ENCODE data around the gene DCTN2. TPM values are rescaled to one million over a fixed set of nuclear protein-coding genes. Genes with fewer than 3 reads are reported as not detected.
"Not testable (repeated sequence)": the region's sequence is repeated elsewhere in the genome, so short reads cannot be mapped to it uniquely, and the experiment has no call there.

DCTN2 gene
- total RNA-seq, 1 donor from 2014 or later = 170 TPM

DNA sequence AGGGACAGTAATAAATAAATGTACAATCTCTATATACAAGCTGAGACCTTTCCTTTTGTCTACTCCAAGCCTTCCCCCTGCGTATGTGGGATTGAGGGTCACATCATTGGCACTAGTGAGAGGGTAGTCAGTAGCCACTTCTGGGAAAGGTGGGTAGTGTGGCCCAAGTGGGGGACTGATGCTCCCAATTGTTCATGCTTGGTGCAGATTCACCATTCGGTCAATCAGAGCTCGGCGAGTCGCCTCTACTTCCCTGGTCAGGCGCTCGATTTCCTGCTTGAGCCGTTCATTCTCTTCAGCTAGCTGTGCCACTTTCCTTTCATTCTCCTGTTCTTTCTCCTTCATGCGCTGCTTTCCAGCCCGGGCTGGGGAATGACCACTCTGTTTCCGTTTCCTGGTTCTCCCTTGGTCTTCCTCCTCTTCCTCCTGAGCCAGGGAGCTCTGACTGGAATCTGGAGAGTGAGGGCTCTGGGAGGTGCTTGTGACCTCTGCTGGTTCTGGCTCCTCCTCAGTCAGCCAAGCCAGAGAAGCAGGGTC lies 30.3 kb downstream of the DCTN2 start:
- DNase-seq (ENCODE audit: low read depth) = no peak

DNA sequence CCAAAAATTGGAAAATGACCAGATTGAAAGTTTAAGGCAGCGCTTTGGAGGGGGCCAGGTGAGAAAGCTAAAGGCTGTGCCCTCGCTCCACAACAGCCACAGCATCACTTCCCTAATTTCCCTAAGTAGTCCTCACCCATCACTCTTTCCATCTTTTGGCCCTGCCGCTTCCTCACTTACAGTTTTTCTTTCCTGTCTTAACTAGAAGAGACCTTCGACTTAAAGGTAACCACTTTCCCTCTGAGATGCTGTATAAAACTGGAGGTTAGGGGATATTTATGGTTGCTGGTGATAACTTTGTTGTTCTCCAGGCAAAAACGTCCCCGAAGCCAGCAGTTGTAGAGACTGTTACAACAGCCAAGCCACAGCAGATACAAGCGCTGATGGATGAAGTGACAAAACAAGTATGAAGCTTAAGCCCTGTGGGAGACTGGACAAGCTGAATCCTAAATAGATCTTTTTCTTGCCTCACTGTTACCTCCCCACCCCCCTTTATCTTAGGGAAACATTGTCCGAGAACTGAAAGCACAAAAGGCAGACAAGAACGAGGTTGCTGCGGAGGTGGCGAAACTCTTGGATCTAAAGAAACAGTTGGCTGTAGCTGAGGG lies 31.0 kb downstream of the DCTN2 start:
- no peak for DNase-seq (ENCODE audit: low read depth)

DNA sequence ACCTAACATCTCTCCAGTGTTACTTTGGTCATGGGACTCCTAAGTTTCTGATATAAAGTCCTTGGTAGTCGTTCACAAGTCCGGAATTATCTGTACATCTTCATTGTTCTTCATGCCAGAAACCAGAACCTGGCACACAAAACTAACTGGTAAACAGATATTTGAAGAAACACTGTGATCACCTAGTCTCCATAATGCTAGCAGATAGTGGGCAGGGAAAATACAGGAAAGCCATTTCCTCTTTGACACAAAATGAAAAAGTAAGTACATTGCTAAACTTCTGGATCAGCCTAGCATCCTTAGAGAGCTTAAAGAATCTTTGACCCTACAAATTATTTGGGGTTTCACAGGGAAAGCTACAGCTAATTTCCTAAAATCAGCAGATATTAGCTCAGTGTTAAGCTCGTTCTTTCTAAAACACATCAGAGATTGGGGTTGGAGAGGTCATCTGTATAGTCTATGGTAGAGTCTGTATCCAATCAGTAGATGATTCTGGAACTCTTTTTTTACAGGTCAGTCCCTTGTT lies 31.5 kb downstream of the DCTN2 start:
- DNase-seq (ENCODE audit: low read depth) = no peak

DNA sequence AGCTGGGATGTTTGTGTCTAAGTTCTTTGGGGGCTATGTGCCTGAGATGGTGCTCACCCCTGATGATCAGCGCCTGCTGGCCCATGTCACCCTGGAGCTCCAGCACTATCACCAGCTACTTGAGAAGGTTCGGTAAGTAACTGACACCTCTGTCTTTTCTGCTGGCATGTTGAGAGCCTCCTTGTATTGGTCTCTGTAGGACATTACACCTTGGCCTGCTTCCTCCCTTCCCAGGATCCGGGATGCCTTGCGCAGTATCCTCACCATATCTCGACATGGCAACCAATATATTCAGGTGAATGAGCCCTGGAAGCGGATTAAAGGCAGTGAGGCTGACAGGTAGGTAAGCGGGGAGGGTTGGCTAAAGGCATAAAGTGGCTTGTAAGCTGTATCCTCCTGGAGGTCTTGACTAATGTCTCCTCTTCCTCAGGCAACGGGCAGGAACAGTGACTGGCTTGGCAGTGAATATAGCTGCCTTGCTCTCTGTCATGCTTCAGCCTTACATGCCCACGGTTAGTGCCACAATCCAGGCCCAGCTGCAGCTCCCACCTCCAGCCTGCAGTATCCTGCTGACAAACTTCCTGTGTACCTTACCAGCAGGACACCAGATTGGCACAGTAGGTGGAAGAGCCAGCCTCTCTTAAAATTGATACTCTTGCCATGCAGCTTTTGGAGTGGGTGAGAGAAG lies 32.1 kb downstream of the DCTN2 start:
- DNase-seq (ENCODE audit: low read depth) = no peak

DNA sequence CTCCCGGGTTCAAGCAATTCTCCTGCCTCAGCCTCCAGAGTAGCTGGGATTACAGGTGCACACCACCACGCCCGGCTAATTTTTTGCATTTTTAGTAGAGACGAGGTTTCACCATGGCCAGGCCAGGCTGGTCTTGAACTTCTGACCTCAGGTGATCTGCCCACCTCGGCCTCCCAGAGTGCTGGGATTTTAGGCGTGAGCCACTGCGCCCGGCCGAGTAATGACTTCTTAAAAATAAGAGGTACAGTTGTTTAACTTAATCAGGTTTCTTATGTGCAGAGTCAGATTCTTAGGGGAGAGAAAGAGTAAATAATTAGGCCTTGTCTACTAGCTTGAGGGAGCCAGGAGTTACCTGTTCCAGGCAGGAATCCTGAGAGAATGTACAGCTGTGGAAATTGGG lies 32.7 kb downstream of the DCTN2 start:
- DNase-seq (ENCODE audit: low read depth) = not testable (repeated sequence)

DNA sequence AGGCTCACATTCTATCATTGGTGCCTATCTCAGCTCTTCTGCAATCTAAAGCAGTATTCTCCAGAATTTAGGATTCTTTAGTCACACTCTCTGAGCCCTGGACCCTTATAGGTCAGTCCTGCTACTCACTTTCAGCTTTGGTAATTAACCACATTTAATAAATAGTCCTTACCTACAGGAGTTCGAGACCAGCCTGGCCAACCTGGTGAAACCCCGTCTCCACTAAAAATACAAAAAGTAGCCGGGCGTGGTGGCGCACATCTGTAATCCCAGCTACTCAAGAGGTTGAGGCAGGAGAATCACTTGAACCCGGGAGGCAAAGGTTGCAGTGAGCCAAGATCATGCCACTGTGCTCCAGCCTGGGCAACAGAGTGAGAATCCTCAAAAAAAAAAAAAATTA lies 33.3 kb downstream of the DCTN2 start:
- not testable (repeated sequence) for DNase-seq (ENCODE audit: low read depth)

DNA sequence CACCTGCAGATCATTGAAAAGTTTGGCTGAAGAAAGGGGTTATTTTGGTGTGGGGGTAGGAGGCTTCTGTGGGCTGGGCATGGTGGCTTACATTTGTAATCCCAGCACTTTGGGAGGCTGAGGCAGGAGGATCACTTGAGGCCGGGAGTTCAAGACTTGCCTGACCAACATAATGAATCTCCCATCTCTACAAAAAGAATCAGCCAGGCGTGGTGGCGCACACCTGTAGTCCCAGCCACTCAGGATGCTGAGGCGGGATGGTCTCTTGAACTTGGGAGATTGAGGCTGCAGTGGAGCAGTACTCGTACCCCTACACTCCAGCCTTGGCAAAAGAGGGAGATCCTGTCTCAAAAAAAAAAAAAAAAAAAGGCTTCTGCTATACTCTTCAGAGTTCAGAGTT lies 33.7 kb downstream of the DCTN2 start:
- no peak for DNase-seq (ENCODE audit: low read depth)

DNA sequence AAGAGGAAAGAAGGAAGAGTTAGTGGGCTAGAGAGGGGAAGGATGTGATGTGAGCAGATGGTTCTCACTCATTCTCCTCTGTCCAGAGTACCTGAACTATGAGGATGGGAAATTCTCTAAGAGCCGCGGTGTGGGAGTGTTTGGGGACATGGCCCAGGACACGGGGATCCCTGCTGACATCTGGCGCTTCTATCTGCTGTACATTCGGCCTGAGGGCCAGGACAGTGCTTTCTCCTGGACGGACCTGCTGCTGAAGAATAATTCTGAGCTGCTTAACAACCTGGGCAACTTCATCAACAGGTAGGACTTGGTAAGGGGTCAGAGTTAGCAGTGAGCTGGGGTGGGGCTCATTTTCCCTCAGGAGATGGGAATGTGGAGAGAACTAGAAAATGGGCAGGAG lies 34.3 kb downstream of the DCTN2 start:
- DNase-seq (ENCODE audit: low read depth) = no peak

DNA sequence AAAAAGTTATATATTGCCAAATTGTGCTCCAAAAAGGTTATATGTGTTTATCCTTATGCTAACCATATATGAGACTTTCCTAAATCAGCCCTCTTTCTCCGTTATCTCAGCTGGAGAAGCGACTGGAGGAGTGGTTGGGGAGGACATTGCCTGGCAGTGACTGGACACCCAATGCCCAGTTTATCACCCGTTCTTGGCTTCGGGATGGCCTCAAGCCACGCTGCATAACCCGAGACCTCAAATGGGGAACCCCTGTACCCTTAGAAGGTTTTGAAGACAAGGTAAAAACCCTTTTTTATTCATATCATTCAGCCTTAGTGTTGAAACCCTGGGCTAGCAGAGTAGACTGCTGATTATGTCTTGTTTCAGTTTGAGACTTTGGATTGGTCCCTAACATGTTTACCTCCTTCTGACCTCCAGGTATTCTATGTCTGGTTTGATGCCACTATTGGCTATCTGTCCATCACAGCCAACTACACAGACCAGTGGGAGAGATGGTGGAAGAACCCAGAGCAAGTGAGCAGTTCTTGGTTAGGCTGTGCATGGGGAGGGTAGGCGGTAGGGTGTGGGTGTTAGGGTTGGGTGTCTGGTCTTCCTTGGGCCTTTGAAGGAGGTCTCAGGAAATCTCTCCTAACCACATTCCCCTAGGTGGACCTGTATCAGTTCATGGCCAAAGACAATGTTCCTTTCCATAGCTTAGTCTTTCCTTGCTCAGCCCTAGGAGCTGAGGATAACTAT lies 35.2 kb downstream of the DCTN2 start:
- no peak for DNase-seq (ENCODE audit: low read depth)

DNA sequence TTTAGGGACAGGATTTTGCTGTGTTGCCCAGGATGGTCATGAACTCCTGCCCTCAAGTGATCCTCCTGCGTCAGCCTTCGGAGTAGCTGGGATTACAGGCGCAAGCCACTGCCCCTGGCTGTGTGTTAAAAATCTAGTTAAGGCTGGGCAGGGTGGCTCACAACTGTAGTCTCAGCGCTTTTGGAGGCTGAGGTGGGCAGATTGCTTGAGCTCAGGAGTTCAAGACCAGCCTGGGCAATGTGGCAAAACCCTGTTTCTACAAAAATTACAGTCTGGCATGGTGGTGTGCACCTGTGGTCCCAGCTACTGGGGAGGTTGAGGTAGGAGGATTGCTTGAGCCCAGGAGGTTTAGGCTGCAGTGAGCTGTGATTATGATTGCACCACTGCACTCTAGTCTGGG lies 35.8 kb downstream of the DCTN2 start:
- no peak for DNase-seq (ENCODE audit: low read depth)

DNA sequence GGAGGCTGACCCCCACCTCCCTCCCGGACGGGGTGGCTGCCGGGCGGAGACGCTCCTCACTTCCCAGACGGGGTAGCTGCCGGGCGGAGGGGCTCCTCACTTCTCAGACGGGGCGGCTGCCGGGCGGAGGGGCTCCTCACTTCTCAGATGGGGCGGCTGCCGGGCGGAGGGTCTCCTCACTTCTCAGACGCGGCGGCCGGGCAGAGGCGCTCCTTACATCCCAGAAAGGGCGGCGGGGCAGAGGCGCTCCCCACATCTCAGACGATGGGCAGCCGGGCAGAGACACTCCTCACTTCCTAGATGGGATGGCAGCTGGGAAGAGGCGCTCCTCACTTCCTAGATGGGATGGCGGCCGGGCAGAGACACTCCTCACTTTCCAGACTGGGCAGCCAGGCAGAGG lies 39.2 kb downstream of the DCTN2 start:
- not testable (repeated sequence) for DNase-seq (ENCODE audit: low read depth)

DNA sequence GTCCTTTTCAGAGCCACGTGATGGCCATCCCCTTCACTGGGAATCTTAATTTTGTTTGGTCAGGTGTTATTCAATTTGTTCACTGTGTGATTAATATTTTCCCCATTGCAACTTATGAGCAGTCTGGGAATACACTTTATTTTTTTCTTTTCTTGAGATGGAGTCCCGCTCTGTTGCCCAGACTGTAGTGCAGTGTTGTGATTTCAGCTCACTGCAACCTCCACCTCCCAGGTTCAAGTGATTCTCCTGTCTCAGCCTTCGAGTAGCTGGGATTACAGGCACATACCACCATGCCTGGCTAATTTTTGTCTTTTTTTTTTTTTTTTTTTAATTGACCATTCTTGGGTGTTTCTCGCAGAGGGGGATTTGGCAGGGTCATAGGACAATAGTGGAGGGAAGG lies 40.5 kb downstream of the DCTN2 start:
- DNase-seq (ENCODE audit: low read depth) = not testable (repeated sequence)

DNA sequence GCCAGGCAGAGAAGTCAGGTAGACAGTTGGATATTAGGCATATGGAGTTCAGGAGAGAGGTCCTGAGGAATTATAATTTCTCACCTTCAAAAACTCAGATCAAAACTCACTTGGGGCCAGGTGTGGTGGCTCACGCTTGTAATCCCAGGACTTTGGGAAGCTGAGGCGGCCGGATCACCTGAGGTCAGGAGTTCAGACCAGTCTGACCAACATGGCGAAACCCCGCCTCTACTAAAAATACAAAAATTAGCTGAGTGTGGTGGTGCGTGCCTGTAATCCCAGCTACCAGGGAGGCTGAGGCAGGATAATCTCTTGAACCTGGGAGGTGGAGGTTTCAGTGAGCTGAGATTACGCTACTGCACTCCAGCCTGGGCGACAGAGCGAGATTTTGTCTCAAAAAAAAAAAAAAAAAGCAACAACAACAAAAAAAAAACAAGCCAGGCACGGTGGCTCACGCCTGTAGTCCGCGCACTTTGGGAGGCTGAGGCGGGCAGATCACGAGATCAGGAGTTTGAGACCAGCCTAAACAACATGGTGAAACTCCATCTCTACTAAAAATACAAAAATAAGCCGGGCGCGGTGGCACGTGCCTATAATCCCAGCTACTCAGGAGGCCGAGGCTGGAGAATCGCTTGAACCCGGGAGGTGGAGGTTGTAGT lies 44.6 kb downstream of the DCTN2 start:
- not testable (repeated sequence) for DNase-seq (ENCODE audit: low read depth)

DNA sequence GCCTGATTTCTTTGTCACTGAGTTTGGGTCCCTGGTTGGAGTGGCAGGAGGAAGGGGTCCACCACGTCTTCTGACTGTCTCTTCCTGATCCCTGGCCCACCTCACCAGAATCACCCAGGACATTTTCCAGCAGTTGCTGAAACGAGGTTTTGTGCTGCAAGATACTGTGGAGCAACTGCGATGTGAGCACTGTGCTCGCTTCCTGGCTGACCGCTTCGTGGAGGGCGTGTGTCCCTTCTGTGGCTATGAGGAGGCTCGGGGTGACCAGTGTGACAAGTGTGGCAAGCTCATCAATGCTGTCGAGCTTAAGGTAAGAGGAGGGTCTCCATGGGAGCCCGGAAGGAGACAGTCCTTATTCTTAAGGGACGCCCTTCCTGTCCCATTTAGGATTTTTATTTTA lies 46.8 kb downstream of the DCTN2 start:
- no peak for DNase-seq (ENCODE audit: low read depth)

DNA sequence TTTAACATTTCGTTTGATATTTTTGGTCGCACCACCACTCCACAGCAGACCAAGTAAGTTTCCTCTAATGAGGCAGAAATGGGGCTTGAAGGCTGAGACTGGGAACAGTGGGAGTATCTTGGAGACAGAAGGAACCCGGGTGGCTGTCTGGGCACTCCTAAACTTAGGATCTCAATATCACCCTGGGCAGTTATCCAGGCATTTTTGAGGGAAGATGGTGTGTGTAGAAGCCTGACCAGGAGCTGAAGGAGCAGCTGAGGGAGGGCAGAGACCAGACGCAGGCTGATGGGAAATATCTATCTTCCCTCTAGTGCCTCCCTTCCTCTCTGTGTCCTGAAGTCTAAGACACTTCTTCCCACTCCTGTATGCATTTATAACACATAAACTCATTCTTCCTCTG lies 48.4 kb downstream of the DCTN2 start:
- peak; percentile 86 for DNase-seq (ENCODE audit: low read depth)

DNA sequence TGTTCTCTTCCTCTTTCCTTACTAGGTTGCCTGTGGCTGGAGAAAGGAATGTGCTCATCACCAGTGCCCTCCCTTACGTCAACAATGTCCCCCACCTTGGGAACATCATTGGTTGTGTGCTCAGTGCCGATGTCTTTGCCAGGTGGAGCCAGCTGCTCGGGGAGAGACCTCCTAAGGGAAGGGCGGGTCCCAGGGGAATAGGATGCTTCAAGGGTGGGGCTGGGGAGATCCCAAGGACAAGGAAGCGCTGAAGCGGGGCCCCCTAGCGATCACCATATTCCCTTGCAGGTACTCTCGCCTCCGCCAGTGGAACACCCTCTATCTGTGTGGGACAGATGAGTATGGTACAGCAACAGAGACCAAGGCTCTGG lies 48.9 kb downstream of the DCTN2 start:
- DNase-seq (ENCODE audit: low read depth) = peak; percentile 24

DNA sequence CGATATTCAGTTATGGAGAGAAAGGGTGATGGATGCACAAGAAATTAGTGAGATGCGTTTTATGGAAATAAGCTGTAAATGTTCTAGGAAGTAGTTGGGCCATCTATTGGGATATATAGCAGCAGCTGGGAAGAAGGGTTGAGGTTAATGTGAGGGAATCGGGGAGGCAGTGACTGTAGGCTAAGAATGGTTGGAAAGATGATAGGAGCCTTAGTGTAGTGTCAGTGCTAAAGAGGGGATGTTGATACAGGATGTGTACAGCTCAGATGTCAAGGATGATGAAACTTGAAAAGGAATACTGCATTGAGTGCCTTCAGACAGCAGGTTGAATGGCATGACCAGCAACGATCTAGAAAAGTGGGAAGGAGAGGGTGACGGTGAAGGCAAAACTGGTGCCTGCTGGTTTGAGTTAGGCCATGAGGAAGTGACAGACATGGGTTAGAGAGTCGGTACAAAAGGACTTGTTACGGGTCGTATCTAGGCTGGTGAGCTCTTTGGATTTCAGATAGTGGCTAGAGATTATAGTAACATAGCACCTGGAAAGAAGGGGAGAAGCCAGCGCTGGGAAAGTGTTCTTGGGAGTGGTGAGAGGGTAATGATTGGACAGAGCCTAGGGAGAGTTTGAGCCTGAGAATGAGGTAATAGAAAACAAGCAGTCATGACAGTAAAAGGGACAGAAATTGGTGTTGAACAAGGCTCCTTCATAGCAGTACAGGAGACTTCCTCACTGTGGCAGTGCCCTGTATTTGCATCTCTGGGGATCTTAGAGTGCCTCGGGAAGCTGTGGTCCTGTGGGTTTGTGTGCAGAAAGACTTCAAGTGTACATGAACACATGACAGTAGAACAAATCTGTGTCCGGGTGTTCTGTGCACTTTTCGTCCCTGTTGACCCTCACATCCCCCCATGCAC lies 49.5 kb downstream of the DCTN2 start:
- no peak for DNase-seq (ENCODE audit: low read depth)

DNA sequence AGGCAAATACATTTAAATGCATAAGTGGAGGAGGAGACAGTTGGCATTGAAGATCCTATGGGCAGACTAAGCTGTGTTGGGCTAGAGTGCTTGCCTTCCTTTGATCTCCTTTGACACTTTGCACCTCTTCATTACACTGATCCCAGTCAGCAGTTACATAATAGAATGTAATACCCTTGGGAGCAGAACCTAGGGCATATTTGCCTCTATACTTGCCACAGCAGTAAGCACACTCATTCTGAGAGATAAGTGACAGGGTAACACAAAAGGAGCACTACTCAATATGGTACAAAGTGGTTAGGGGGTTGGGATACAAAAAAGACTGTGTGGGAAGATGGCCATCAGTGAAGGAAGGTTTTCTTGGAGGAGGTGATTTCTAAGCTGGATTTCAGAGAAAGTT lies 50.2 kb downstream of the DCTN2 start:
- DNase-seq (ENCODE audit: low read depth) = no peak

DNA sequence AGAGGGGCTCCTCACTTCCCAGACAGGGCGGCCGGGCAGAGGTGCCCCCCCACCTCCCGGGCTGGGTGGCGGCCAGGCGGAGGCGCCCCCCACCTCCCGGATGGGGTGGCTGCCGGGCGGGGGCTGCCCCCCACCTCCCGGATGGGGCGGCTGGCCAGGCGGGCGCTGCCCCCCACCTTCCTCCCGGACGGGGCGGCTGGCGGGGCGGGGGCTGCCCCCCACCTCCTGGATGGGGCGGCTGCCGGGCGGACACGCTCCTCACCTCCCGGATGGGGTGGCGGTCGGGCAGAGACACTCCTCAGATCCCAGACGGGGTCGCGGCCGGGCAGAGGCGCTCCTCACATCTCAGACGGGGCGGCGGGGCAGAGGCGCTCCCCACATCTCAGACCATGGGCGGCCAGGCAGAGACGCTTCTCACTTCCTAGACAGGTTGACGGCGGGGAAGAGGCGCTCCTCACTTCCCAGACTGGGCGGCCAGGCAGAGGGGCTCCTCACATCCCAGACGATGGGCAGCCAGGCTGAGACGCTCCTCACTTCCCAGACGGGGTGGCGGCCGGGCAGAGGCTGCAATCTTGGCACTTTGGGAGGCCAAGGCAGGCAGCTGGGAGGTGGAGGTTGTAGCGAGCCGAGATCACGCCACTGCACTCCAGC lies 51.8 kb downstream of the DCTN2 start:
- not testable (repeated sequence) for DNase-seq (ENCODE audit: low read depth)
